ENCODE measurements around the gene YPEL4. TPM values are rescaled to one million over a fixed set of nuclear protein-coding genes. Genes with fewer than 3 reads are reported as not detected.

The YPEL4 gene
- total RNA-seq, 2 experiments from 2014 or later = 5.6 to 7.3 TPM

DNA sequence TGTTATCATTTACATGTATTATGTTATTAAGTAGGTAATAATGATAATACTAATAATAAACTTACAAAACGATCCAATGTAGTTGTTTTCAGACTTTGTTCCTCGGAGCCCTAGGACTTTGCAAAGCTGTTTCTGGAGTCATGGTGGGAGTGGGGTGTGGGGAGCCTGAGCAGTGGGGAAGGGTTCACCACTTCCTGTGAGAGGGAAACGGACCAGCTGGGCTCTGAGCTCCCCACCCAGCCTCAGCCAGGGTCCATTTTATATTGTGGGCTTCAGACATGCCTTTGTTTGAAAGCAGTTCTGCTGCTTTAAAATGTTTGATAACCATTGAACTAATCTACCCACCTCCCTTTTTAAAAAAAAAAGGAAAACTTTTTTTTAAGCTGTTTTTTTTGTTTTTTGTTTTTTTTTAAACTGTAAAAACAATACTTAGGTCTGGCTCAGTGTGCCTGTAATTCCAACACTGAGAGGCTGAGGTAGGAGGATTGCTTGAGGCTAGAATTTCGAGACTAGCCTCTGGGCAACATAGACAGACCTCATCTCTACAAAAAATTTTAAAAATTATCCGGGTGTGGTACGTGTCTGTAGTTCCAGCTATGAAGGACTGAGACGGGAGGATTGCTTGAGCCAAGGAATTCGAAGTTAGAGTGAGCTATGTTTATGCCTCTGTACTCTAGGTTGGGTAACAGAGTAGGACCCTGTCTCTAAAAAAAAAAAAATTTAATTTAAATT, 45.2 kb downstream of the YPEL4 start:
- intact Hi-C loops (cut with DNase I, micrococcal nuclease) = no loop called here
- Histone ChIP-seq H3K36me3 (ENCODE audit: insufficient read depth, low read length) (no peaks in the 10 kb centered on the region), H3K27me3 (ENCODE audit: control insufficient read depth in 1 of 2, insufficient read depth in 2 of 2, low read length in 2 of 2) (peaks cover 0 to 8% of the 10 kb centered on the region in 2 experiments), H3K4me3 (ENCODE audit: low read length) (no peak overlapping the region), H3K9me3 (ENCODE audit: control insufficient read depth in 1 of 2, insufficient read depth in 1 of 2, low read length in 2 of 2) (no peaks in the 10 kb centered on the region), H3K27ac (ENCODE audit: low read depth in 1 of 2, low read length in 2 of 2) (no peak overlapping the region), H3K4me1 (ENCODE audit: insufficient read depth, low read length) (peaks cover 3% of the 10 kb centered on the region)
- Mint-ChIP-seq H3K36me3 (ENCODE audit: low read depth) (no peaks in the 10 kb centered on the region), H3K4me3 (no peak overlapping the region), H3K27me3 (peaks cover 15% of the 10 kb centered on the region), H3K9me3 (no peaks in the 10 kb centered on the region), H3K27ac (no peak overlapping the region), H3K4me1 (ENCODE audit: low read depth) (no peaks in the 10 kb centered on the region)
- no peak for ATAC-seq (ENCODE audit: poor library complexity)
- CTCF ChIA-PET = interaction anchor here (0.7 kb wide), 1 partner anchor 24 kb away, joined by 3 read pairs; no protein-coding TSS in a partner anchor
- TF ChIP-seq CTCF (IDR thresholded peaks at IDR 0.05) = no peak
- no peak for DNase-seq
- POLR2A ChIA-PET = interaction anchor here (0.6 kb wide), 1 partner anchor 14 kb away, joined by 4 read pairs; no protein-coding TSS in a partner anchor

DNA sequence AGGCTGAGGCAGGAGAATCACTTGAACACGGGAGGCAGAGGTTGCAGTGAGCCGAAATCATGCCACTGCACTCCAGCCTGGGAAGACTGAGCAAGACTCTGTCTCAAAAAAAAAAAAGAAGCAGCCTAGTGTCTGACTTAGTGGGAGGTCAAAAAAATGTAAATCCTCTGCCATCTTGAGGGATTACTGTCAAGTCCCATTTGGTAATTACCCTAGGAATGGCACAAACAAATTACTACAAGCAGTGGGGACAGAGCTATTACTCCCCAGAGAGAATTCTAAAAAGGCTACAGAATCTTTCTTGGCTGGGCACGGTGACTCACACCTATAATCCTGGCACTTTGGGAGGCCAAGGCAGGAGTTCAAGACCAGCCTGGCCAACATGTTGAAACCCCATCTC, 48.4 kb downstream of the YPEL4 start:
- peaks cover 3% of the 10 kb centered on the region for H3K4me1 ChIP-seq (ENCODE audit: insufficient read depth, low read length)
- no peaks in the 10 kb centered on the region for H3K36me3 ChIP-seq (ENCODE audit: insufficient read depth, low read length)
- Mint-ChIP-seq H3K27me3 (peaks cover 35% of the 10 kb centered on the region), H3K4me1 (ENCODE audit: low read depth) (no peaks in the 10 kb centered on the region), H3K9me3 (no peaks in the 10 kb centered on the region), H3K36me3 (ENCODE audit: low read depth) (no peaks in the 10 kb centered on the region), H3K4me3 (no peak overlapping the region), H3K27ac (no peak overlapping the region)
- DNase-seq (no peak), ATAC-seq (ENCODE audit: poor library complexity) (no peak)
- H3K27me3 ChIP-seq (ENCODE audit: control insufficient read depth in 1 of 2, insufficient read depth in 2 of 2, low read length in 2 of 2) = peaks cover 15 to 17% of the 10 kb centered on the region in 2 experiments
- no peak overlapping the region for H3K4me3 ChIP-seq (ENCODE audit: low read length)
- intact Hi-C loops (cut with DNase I, micrococcal nuclease) = no loop called here
- CTCF ChIA-PET = no interaction called here
- H3K9me3 ChIP-seq (ENCODE audit: control insufficient read depth in 1 of 2, insufficient read depth in 1 of 2, low read length in 2 of 2) = no peaks in the 10 kb centered on the region
- no peak for TF ChIP-seq CTCF (IDR thresholded peaks at IDR 0.05)
- H3K27ac ChIP-seq (ENCODE audit: low read depth in 1 of 2, low read length in 2 of 2) = no peak overlapping the region
- POLR2A ChIA-PET = no interaction called here

DNA sequence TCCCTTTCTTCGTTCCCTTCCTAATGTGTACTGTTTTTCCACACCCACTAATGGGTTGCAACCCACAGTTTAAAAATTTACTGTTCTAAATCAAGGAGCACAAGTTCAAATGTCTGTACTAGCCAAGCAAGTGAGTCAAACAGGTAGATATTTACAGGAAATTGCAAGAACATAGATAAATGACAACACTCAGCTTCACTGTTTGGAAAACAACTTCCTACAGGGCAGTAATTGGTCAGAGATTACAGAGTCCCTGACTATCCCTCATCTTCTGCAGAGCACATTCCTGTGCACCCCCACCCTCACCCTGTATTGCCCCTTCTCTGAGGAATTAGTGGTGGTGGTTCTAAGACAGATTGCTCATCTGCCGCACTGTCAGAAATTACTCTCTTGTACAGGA, 50.3 kb downstream of the YPEL4 start:
- H3K36me3 ChIP-seq (ENCODE audit: insufficient read depth, low read length) = no peaks in the 10 kb centered on the region
- no peak overlapping the region for H3K4me3 ChIP-seq (ENCODE audit: low read length)
- POLR2A ChIA-PET = no interaction called here
- DNase-seq (no peak), ATAC-seq (ENCODE audit: poor library complexity) (no peak)
- intact Hi-C loops (cut with DNase I, micrococcal nuclease) = no loop called here
- Mint-ChIP-seq H3K4me1 (ENCODE audit: low read depth) (no peaks in the 10 kb centered on the region), H3K4me3 (no peak overlapping the region), H3K36me3 (ENCODE audit: low read depth) (no peaks in the 10 kb centered on the region), H3K9me3 (no peaks in the 10 kb centered on the region), H3K27ac (no peak overlapping the region), H3K27me3 (peaks cover 51% of the 10 kb centered on the region)
- CTCF ChIA-PET = no interaction called here
- TF ChIP-seq CTCF (IDR thresholded peaks at IDR 0.05) = no peak
- H3K4me1 ChIP-seq (ENCODE audit: insufficient read depth, low read length) = peaks cover 2% of the 10 kb centered on the region
- H3K27me3 ChIP-seq (ENCODE audit: control insufficient read depth in 1 of 2, insufficient read depth in 2 of 2, low read length in 2 of 2) = peaks cover 14 to 15% of the 10 kb centered on the region in 2 experiments
- H3K27ac ChIP-seq (ENCODE audit: low read depth in 1 of 2, low read length in 2 of 2) = no peak overlapping the region
- H3K9me3 ChIP-seq (ENCODE audit: control insufficient read depth in 1 of 2, insufficient read depth in 1 of 2, low read length in 2 of 2) = no peaks in the 10 kb centered on the region

Data from CD4-positive, alpha-beta T cell (primary cell).